WTC11 (cell line): ENCODE results near the gene NLN.

ENCODE experiments used
- AFF4 ChIP-seq: sonication (generic); formaldehyde crosslinking; IDR thresholded peaks from 2 replicates; pipeline ENCODE4 v1.8.1; 2023; ENCODE audit warnings: mild to moderate bottlenecking, missing genetic modification reagents, borderline replicate concordance
- ARID4B ChIP-seq: sonication (generic); formaldehyde crosslinking; IDR thresholded peaks from 2 replicates; pipeline ENCODE4 v1.8.0; 2023; ENCODE audit warnings: missing genetic modification reagents, mild to moderate bottlenecking, borderline replicate concordance
- CTCF ChIP-seq: fragments of 200-600 bp; IDR thresholded peaks from 2 replicates; pipeline ENCODE4 v1.8.0; 2022; ENCODE audit warnings: antibody characterized with exemption
- EMX1 ChIP-seq: fragments of 250-450 bp; sonication (Bioruptor Pico); IDR thresholded peaks from 2 replicates; pipeline ENCODE4 v1.8.0; 2021; ENCODE audit warnings: mild to moderate bottlenecking
- ETV6 ChIP-seq: sonication (generic); formaldehyde crosslinking; IDR thresholded peaks from 2 replicates; pipeline ENCODE4 v1.8.1; 2022; ENCODE audit warnings: mild to moderate bottlenecking, missing genetic modification reagents
- FOXJ3 ChIP-seq: sonication (generic); formaldehyde crosslinking; IDR thresholded peaks from 2 replicates; pipeline ENCODE4 v1.9.0; 2021; ENCODE audit warnings: missing genetic modification reagents, mild to moderate bottlenecking, borderline replicate concordance
- JUN ChIP-seq: sonication (generic); formaldehyde crosslinking; IDR thresholded peaks from 2 replicates; pipeline ENCODE4 v1.8.0; 2023; ENCODE audit warnings: mild to moderate bottlenecking, missing genetic modification reagents
- RELA ChIP-seq: sonication (generic); formaldehyde crosslinking; IDR thresholded peaks from 2 replicates; pipeline ENCODE4 v1.8.1; 2022; ENCODE audit warnings: missing genetic modification reagents, mild to moderate bottlenecking, borderline replicate concordance
- USF1 ChIP-seq: sonication (generic); formaldehyde crosslinking; IDR thresholded peaks from 2 replicates; pipeline ENCODE4 v1.8.0; 2022; ENCODE audit warnings: mild to moderate bottlenecking, missing genetic modification reagents
- ZNF138 ChIP-seq: sonication (generic); formaldehyde crosslinking; conservative IDR thresholded peaks from 2 replicates; pipeline ENCODE4 v1.8.1; 2022; ENCODE audit warnings: mild to moderate bottlenecking, moderate library complexity, missing genetic modification reagents
- ZNF219 ChIP-seq: sonication (generic); formaldehyde crosslinking; IDR thresholded peaks from 2 replicates; pipeline ENCODE4 v1.8.0; 2023; ENCODE audit warnings: missing genetic modification reagents, mild to moderate bottlenecking, borderline replicate concordance
- TF ChIP-seq, protein P1 (sequence below): sonication (generic); formaldehyde crosslinking; conservative IDR thresholded peaks from 2 replicates; pipeline ENCODE4 v1.8.1; 2022; ENCODE audit warnings: mild to moderate bottlenecking, missing genetic modification reagents

- no peak for TF ChIP-seq ETV6 (CRISPR knock-in tag)
- TF ChIP-seq CTCF: no peak
- no peak for TF ChIP-seq ARID4B (CRISPR knock-in tag)
- no peak for TF ChIP-seq ZNF219 (CRISPR knock-in tag)
- TF ChIP-seq RELA (CRISPR knock-in tag): no peak
- TF ChIP-seq USF1 (CRISPR knock-in tag): no peak
- TF ChIP-seq EMX1 (CRISPR knock-in tag): no peak
- TF ChIP-seq ZNF138 (CRISPR knock-in tag): no peak
- TF ChIP-seq FOXJ3 (CRISPR knock-in tag): no peak
- TF ChIP-seq AFF4 (CRISPR knock-in tag): no peak
- TF ChIP-seq, protein P1, sequence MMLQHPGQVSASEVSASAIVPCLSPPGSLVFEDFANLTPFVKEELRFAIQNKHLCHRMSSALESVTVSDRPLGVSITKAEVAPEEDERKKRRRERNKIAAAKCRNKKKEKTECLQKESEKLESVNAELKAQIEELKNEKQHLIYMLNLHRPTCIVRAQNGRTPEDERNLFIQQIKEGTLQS (CRISPR knock-in tag): no peak
- TF ChIP-seq JUN: no peak
These were observed 151.3 kb downstream of the NLN start for GRCh38 chr5:65873181-65873750.
